GM21576 (cell line): Measurements from ENCODE around the gene CCND3.

Experiments
- ATAC-seq: cut with Tn5 transposase; IDR thresholded peaks from one replicate; pipeline ENCODE4 v1.9.1; 2021; ENCODE audit warnings: mild to moderate bottlenecking, moderate library complexity; ENCODE audit not compliant: unreplicated experiment

Gene CCND3

GRCh38 chr6:41927253-41927652 is 14.4 kb downstream of the CCND3 start:
- no peak for ATAC-seq

GRCh38 chr6:41922154-41922553 is 19.5 kb downstream of the CCND3 start:
- no peak for ATAC-seq

GRCh38 chr6:41921712-41921998 is 20.0 kb downstream of the CCND3 start:
- no peak for ATAC-seq

- ATAC-seq: peak; percentile 93
These were observed 20.5 kb downstream of the CCND3 start, which contains the start of the genes BYSL and MED20 for GRCh38 chr6:41920921-41921711. Gene BYSL, plus strand, starts transcription at chr6:41921499. Its CDS starts 64 bp downstream, at chr6:41921563. Gene MED20, minus strand, starts transcription at chr6:41921139. Its CDS starts 121 bp downstream, at chr6:41921018.

DNA sequence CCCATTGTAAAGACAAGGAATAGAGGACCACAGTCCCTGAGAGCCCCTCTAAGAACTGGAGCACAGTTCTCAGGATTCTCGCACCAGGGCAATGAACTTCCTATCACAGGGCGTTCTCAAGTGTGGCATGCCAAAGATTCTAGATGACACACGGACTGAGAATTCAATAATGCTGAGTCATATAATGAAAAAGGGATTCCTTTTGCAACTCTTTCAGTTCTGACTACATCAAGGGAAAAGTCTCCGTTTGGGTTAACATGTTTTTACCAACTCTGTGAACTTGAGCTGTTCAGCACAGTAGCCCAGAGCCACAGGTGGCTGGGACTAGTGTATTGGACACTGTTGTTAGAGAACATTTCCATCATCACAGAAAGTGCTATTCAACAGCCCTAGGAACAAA is 24.1 kb downstream of the CCND3 start:
- ATAC-seq: no peak

GRCh38 chr6:41914869-41915530 is 26.6 kb downstream of the CCND3 start:
- ATAC-seq: no peak

DNA sequence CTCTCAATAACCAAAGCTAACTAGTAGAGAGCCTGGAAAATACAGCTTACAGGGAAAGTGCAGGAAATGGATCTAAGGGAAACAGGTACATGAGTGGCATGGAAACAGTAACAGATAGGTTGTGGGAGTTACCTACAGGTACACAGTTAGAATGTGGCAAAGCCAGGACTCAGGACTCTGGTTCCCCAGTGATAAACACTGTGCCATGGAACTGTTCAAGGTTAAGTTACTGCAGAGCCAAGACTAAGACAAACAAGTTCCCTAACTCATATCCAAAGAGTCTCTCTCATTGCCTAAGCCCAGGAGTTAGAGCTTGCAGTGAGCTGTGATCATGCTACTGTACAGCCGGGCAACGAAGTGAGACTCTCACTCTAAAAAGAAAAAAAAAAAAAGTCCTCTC is 27.3 kb downstream of the CCND3 start:
- ATAC-seq: no peak

GRCh38 chr6:41909727-41910126 is 31.9 kb downstream of the CCND3 start:
- ATAC-seq: no peak

DNA sequence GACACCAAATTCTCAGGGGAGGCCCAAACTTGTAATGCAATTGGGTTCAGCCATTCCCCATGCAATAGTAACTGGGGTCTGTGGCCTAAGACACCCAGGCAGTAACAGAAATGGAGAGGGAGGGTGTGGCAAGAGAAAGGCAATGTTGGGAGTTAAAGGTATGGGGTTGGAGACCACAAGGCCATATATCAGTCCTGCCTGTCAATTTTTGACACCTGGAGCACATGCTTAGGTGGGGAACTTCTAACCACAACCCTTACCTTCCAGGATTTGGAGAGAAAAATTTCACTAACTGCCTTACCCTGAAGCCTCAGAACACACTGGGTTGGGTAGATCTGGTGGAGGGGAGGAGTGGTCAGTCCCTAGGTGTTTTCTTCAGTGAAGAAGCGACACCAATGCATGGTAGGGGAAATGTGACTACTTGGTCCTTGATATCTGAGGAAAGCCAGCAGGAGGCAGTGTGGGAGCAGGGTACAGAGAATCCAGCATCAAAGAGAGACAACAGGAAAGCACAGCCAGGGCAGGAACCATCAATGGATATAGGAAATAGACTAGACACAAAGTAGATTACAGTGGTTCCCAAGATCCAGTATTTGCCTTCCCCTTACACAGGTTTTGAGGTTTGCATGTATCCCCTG is 39.6 kb downstream of the CCND3 start:
- ATAC-seq: no peak

DNA sequence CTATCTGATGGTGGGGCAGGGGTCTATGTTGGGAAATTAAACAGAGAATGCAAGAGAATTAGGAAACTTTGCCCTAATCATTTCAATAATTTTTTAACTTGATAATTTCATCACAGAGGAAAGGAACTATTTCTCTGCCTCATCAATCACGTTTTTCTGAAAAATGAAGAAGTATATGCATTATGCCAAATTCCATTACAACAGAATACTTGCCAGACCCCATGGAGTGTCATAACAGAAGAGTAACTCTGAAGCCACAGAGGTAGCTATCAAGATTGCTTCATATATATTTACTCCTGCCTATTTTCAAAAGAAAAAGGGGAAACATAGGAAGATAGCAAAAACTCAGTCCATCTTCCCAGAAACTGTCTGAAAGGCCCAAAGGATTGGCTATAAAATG is 40.7 kb downstream of the CCND3 start:
- no peak for ATAC-seq

DNA sequence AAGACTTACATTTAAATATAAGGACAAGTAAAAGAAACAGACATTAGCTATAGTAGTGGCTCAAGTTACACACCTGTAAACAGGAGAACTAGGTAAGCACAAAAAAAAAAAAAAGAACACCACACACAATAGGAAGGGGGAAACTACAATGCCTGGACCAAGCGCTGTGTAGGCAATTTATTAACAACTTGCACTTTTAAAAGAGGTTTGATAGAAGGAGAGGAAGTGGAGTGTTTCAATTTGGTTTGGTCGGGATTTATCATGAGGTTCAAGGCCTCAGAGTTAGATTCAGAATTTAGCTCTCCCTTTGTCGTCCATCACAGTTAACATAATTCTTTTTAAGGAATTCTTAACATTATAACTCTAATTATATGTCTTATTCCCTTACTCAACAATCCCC is 45.3 kb downstream of the CCND3 start:
- no peak for ATAC-seq

DNA sequence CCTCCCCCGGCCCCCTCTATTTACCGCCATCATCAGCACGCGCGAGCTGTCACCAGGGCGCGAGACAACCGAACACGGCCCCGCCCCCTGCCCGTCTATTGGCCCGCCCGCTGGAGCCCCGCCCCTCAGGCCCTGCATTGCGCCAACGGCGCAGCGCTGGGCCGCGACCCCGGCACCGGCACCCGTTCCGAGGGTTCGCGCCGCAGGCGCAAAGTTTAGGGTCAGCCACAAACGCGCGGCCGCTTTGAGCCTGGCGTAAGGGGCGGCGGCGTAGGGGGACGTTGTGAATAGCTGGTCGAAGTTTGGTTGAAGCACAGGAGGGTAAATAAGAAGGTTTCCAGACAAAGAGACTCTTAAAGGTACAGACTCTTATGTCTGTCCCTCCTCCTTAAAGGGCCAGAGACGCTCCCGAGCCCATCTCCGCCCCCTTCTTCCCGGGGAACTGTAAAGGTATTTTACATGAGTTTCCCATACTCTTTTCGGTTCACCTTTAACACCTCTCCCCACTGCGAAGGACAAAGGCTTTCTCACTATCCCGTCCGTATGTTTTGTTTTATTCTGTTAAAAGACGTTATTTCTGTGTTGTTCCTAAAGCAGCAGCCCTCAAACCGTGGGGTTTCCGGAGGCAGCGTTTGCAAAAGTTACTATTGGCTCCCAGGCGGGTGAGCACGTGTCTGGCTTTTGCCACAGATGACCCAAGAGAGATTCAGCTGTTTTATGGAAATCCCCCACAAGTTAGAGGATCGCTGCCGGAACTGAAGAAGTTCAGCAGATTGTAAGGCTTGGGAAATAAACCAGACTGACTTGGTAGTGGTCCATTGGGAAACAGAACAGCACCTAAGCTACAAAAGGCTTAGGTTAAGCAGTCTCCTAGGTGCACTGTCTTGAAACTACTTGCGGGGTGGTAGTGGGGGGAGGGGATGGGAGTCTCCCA is 46.0 kb downstream of the CCND3 start, which contains the start of gene USP49:
TSS of gene USP49 (minus strand) at position 76 of the 934 bp plus-strand sequence. CDS start 88,392 bp downstream, outside the sequence.
- peak; percentile 77 for ATAC-seq

- peak; percentile 35 for ATAC-seq
These were observed 47.0 kb downstream of the CCND3 start for GRCh38 chr6:41894366-41895299.

DNA sequence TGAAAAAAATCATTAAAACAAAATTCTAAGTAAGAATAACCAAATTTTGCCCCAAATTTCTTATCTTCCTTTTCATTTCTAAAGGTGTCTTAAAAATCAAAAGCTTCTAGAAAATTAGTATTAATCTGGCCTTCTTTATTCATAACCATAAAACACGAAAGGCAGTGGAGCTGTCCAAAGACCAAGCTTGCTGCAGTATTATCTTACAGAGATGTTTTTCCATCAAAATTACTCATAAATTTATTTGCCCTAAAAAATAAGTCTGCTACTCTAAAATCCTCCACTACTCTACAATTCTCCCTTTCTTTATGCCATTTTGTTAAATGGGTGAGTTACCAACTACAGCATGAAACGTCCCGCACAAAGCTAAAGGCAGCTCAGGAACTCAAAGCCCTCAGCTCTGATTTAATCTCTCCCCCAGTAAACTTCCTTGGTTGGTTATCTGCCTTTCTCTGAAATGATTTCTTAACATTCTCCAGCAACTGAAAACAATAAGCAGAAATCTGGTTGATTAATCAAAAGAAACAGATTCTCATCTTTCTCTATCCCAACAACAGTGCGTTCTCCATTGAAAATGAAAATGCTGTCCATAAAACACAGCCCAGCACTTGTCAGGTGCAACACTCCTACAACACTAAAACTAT is 48.6 kb downstream of the CCND3 start:
- ATAC-seq: no peak

- no peak for ATAC-seq
These were observed 54.3 kb downstream of the CCND3 start for GRCh38 chr6:41887331-41887751.

DNA sequence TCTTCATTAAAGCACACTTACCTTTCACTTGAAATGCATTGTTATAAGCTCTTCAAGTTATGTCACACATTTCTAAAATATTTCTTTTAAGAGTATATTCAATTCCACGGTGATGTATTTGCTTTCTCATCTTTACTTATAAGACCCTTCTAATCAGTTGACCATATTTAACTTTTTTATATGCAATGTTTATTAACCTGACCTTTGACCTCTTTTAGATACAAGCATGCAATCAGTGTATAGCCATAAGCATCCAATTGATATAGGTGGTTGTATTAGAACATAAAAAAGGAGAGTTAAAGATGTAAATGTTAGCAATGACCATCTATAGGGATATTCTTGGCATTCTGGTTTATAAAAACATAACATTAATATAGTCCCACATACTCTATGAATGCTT is 55.7 kb downstream of the CCND3 start:
- ATAC-seq: no peak

- no peak for ATAC-seq
These were observed 56.7 kb downstream of the CCND3 start for GRCh38 chr6:41884957-41885356.
